K562 (cell line): Measurements from ENCODE around the gene PRELID3B. TPM values are rescaled to one million over a fixed set of nuclear protein-coding genes. Genes with fewer than 3 reads are reported as not detected.
A peak's percentile ranks its signal among the peaks of the same experiment; 100 is the strongest.

Source experiments
- ATAC-seq: fragments of 200-7000 bp; cut with Tn5 transposase; 3 replicates; pipeline ENCODE4 v1.9.1; 2020; ENCODE audit warnings: moderate library complexity
- BruUV-seq: library from RNA; stranded (reverse); fragments of 400-500 nt; replicated peaks from 2 replicates; lab custom pipeline; 2021; lab: Mats Ljungman, UMichigan
- CTCF ChIA-PET: fragments of 300-600 bp; formaldehyde crosslinking; extraction: SDS; loops from one replicate; lab custom pipeline; 2021; ENCODE audit warnings: low intra/inter-chr PET ratio; lab: Yijun Ruan, JAX
- POLR2A ChIA-PET: fragments of 300-600, 350-650 bp; sonication (Branson Sonifier 250); formaldehyde crosslinking; extraction: SDS; loops from one replicate; lab custom pipeline; 2021; ENCODE audit warnings: antibody characterized with exemption, inconsistent platforms; lab: Yijun Ruan, JAX
- DNase-seq, 4 experiments: peaks; one replicate each; pipeline versions ENCODE4 v3.0.0 to v3.0.0-alpha.2; 2011 to 2018; ENCODE audit warnings: low spot score in 3 of 4, mixed read lengths in 3 of 4; ENCODE audit errors: extremely low read depth in 1 of 4
- FAIRE-seq: peaks from 2 replicates; lab custom pipeline; 2011; peaks lifted over from hg19 to GRCh38; lab: Jason Lieb, UNC
- H2AFZ ChIP-seq: 2 replicates; pipeline ENCODE4 v1.6.0; 2011; ENCODE audit warnings: low read depth, low read length, control low read depth, inconsistent platforms
- H3K27ac ChIP-seq: fragments of 200-600 bp; 3 replicates; pipeline ENCODE4 v1.8.0; 2011; ENCODE audit warnings: low read depth, mild to moderate bottlenecking, control low read depth, inconsistent platforms, low read length, moderate library complexity, mixed read lengths; ENCODE audit errors: extremely low read depth
- H3K27me3 ChIP-seq, 2 experiments: fragments of 300-600 bp in 1 of 2; 2 replicates in 1 of 2; 3 replicates in 1 of 2; pipeline versions ENCODE4 v1.6.0 to v1.8.0; 2011; ENCODE audit warnings: inconsistent platforms in 2 of 2, low read length in 2 of 2, mild to moderate bottlenecking in 1 of 2, mixed read lengths in 1 of 2, moderate library complexity in 1 of 2; ENCODE audit not compliant: control insufficient read depth in 2 of 2, insufficient read depth in 2 of 2
- H3K36me3 ChIP-seq: fragments of 300-600 bp; 3 replicates; pipeline ENCODE4 v1.8.0; 2011; ENCODE audit warnings: mild to moderate bottlenecking, low read length, inconsistent platforms; ENCODE audit not compliant: control insufficient read depth, insufficient read depth
- H3K4me1 ChIP-seq, 2 experiments: fragments of 200-600 bp in 1 of 2; replicated peaks in 1 of 2; 2 replicates in 1 of 2; 3 replicates in 1 of 2; pipeline versions ENCODE4 v1.5.1 to v1.8.0; 2011; ENCODE audit warnings: inconsistent platforms in 2 of 2, low read length in 2 of 2, mild to moderate bottlenecking in 1 of 2, mixed read lengths in 1 of 2, moderate library complexity in 1 of 2; ENCODE audit not compliant: control insufficient read depth in 2 of 2, insufficient read depth in 2 of 2
- H3K4me2 ChIP-seq: 2 replicates; pipeline ENCODE4 v1.6.1; 2011; ENCODE audit warnings: low read length, control low read depth, inconsistent platforms, mixed read lengths; ENCODE audit not compliant: insufficient read depth
- H3K4me3 ChIP-seq: fragments of 200-600 bp; sonication (generic), shearing (Covaris generic); 2 replicates; pipeline ENCODE4 v1.5.1; 2016; ENCODE audit warnings: control low read depth, inconsistent platforms
- H3K79me2 ChIP-seq: fragments of 200-600 bp; 3 replicates; pipeline ENCODE4 v1.8.0; 2011; ENCODE audit warnings: low read length, inconsistent platforms; ENCODE audit not compliant: control insufficient read depth, insufficient read depth
- H3K9ac ChIP-seq, 2 experiments: 2 replicates each; pipeline versions ENCODE4 v1.6.0 to v1.6.1; 2011; ENCODE audit warnings: low read depth in 2 of 2, low read length in 2 of 2, control low read depth in 1 of 2, inconsistent platforms in 1 of 2, mild to moderate bottlenecking in 1 of 2, mixed read lengths in 1 of 2; ENCODE audit not compliant: insufficient read depth in 1 of 2
- H3K9me1 ChIP-seq: one replicate; pipeline ENCODE4 v1.6.0; 2011; ENCODE audit warnings: inconsistent platforms, mild to moderate bottlenecking, low read length, moderate library complexity; ENCODE audit not compliant: control insufficient read depth, insufficient read depth
- H3K9me3 ChIP-seq: replicated peaks from 2 replicates; pipeline ENCODE4 v1.5.1; 2011; ENCODE audit warnings: low read depth, low read length, inconsistent platforms; ENCODE audit not compliant: control insufficient read depth, insufficient read depth
- H4K20me1 ChIP-seq: replicated peaks from 2 replicates; pipeline ENCODE4 v1.6.1; 2011; ENCODE audit warnings: low read length, inconsistent platforms, mixed read lengths; ENCODE audit not compliant: control insufficient read depth, insufficient read depth
- DPF2 ChIP-seq: fragments of 450-650 bp; IDR thresholded peaks from 2 replicates; pipeline ENCODE4 v1.6.1; 2016
- NR3C1 ChIP-seq: sonication (generic); formaldehyde crosslinking; IDR thresholded peaks from 2 replicates; pipeline ENCODE4 v1.8.1; 2022; ENCODE audit warnings: missing genetic modification reagents
- RBBP5 ChIP-seq: fragments of 200-600 bp; sonication (generic); IDR thresholded peaks from 2 replicates; pipeline ENCODE4 v1.6.1; 2012; ENCODE audit warnings: borderline replicate concordance, mild to moderate bottlenecking, low read length, control low read depth, inconsistent platforms; ENCODE audit not compliant: insufficient read depth, poor library complexity, severe bottlenecking
- ZNF133 ChIP-seq: fragments of 250-450 bp; sonication (Bioruptor Pico); IDR thresholded peaks from 2 replicates; pipeline ENCODE4 v1.4.0; 2020; ENCODE audit warnings: mild to moderate bottlenecking
- ZNF408 ChIP-seq: fragments of 250-450 bp; sonication (Bioruptor Pico); IDR thresholded peaks from 2 replicates; pipeline ENCODE4 v1.4.0; 2020; ENCODE audit warnings: low read depth, mild to moderate bottlenecking, moderate library complexity
- WGBS: fragments of 100-300 bp; shearing (Covaris generic); methylation state at CpG from one replicate; pipeline ENCODE4 v1.1.6; 2016; ENCODE audit warnings: low coverage, mixed read lengths; ENCODE audit not compliant: insufficient coverage; ENCODE audit errors: missing lambda C conversion rate; 5-methylcytosine and 5-hydroxymethylcytosine counted together
- in situ Hi-C: fragments of 300-500 bp; cut with MboI; formaldehyde crosslinking; loops from 4 replicates; pipeline ENCODE4 v1.15.0; 2018; ENCODE audit warnings: inconsistent platforms, mixed read lengths
- intact Hi-C: fragments of 100-400 bp; cut with micrococcal nuclease; formaldehyde crosslinking; loops from 2 replicates; pipeline ENCODE4 v1.14.2; 2022
- polyA plus RNA-seq, 8 experiments: library from polyadenylated mRNA; depleted of rRNA in 4 of 8; stranded (reverse) in 5 of 8; unstranded in 3 of 8; fragments of >200 nt; fragmentation: Nextera tagmentation in 2 of 8; fragmentation: Illumina TruSeq in 1 of 8; extraction: Ambion mirVana in 2 of 8; extraction: Trizol in 1 of 8; gene quantifications; 2 replicates each; pipeline versions ENCODE4 v1.2.1 to v1.2.3, GENCODE V29; 2011 to 2014; ENCODE audit warnings: inconsistent platforms in 1 of 8, missing spikeins in 1 of 8
- total RNA-seq, 7 experiments: library from RNA; depleted of rRNA in 6 of 7; stranded (reverse); fragments of >200 nt in 6 of 7; fragmentation: Illumina TruSeq in 2 of 7; extraction: Trizol in 2 of 7; gene quantifications; 2 replicates each; pipeline versions ENCODE4 v1.2.1 to v1.2.3, GENCODE V29; 2011 to 2021; ENCODE audit warnings: low replicate concordance in 1 of 7
- TF ChIP-seq, protein P1 (sequence below), 2 experiments: IDR thresholded peaks in 1 of 2; conservative IDR thresholded peaks in 1 of 2; 2 replicates each; pipeline ENCODE4 v1.6.1; 2016; ENCODE audit warnings: low read depth in 2 of 2, mild to moderate bottlenecking in 1 of 2, missing compliant biosample characterization in 1 of 2, missing genetic modification characterization in 1 of 2, moderate library complexity in 1 of 2
- TF ChIP-seq, protein P2 (sequence below): sonication (generic); formaldehyde crosslinking; IDR thresholded peaks from 2 replicates; pipeline ENCODE4 v1.8.1; 2023; ENCODE audit warnings: mild to moderate bottlenecking, missing genetic modification reagents, moderate library complexity
- TF ChIP-seq, protein P3 (sequence below): fragments of 150-350 bp; IDR thresholded peaks from 2 replicates; pipeline ENCODE4 v1.6.1; 2014; ENCODE audit warnings: low read depth, mild to moderate bottlenecking, low read length, borderline replicate concordance
- TF ChIP-seq, protein P4 (sequence below): fragments of 250-450 bp; sonication (Bioruptor Pico); IDR thresholded peaks from 2 replicates; pipeline ENCODE4 v1.5.0; 2020; ENCODE audit warnings: mild to moderate bottlenecking, borderline replicate concordance

Gene PRELID3B
- total and polyA plus RNA-seq, 9 of the 15 experiments (the other 6 are each of a cell fraction or from before 2014, with no cell fraction given): 77.0 to 186 (median 101) TPM

DNA sequence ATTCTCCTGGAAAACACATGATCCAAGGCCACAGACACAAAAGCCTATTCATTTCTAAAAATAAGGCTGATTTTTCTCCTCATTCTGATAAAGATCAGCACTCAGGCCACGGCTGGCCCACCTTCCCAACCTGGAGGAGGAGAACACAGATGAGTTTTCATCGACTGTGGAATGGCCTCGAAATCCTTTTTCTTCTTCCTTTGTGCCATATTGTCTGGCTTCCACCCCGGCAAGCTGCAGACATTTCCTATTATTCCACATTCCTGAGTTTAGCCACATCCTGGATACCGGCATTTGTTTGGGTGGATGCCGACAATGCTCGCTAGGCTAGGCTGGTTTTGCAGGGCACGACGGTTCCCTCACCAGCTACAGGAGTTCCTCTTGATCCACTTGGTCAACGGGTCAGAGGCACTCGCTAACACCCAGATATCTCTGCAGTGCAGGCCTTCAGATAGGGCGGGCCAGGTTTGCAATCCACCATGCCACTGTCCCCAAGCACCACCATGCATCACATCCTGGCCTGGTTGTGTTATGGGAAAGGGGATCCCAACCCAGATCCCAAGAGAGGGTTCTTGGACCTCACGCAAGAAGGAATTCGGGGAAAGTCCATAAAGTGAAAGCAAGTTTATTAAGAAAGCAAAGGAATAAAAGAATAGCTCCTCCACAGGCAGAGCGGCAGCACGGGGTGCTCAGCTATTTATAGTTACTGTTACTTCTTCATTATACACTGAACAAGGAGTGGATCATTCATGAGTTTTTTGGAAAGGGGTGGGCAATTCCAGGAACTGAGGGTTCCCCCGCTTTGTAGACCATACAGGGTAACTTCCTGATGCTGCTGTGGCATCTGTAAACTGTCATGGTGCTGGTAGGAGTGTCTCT is 31.4 kb downstream of the PRELID3B start:
- H3K9me3 ChIP-seq: no peaks in the 10 kb centered on the region
- no peaks in the 10 kb centered on the region for H3K36me3 ChIP-seq
- 7% methylated on average over 17 of the region's 17 CpGs for WGBS
- no peak overlapping the region; the same call in 1 of the 2 replicates for H3K4me3 ChIP-seq
- peak overlapping the region; percentile 83 for H3K27ac ChIP-seq
- peaks cover 76 to 90% of the 10 kb centered on the region in 2 experiments for H3K4me1 ChIP-seq
- in situ Hi-C loops (no loop called here), intact Hi-C loops (no loop called here)
- ChIA-PET CTCF (interaction anchor here (0.6 kb wide), 1 partner anchor 359 kb away, joined by 3 read pairs; no protein-coding TSS in a partner anchor), POLR2A (interaction anchor here (0.6 to 4.4 kb wide), 6 partner anchors 12 to 140 kb away, joined by 3 to 15 read pairs (median 4); partner anchors contain the start of gene ATP5F1E)
- peak overlapping the region; percentile 53 to 66; a peak in 3 of 4 replicates for H3K9ac ChIP-seq
- H3K4me2 ChIP-seq: peak overlapping the region; percentile 70
- peak overlapping the region; percentile 84 for H2AFZ ChIP-seq
- DNase-seq (peak in 2 of 4 experiments; percentile 60 to 82), ATAC-seq (peak; percentile 49), FAIRE-seq (peak; percentile 89)
- H4K20me1 ChIP-seq: no peaks in the 10 kb centered on the region
- H3K9me1 ChIP-seq: peaks cover under 1% of the 10 kb centered on the region
- no peaks in the 10 kb centered on the region for H3K27me3 ChIP-seq
- BruUV-seq: no TSS peak
- H3K79me2 ChIP-seq: peaks cover 11% of the 10 kb centered on the region
- TF ChIP-seq, protein P1, sequence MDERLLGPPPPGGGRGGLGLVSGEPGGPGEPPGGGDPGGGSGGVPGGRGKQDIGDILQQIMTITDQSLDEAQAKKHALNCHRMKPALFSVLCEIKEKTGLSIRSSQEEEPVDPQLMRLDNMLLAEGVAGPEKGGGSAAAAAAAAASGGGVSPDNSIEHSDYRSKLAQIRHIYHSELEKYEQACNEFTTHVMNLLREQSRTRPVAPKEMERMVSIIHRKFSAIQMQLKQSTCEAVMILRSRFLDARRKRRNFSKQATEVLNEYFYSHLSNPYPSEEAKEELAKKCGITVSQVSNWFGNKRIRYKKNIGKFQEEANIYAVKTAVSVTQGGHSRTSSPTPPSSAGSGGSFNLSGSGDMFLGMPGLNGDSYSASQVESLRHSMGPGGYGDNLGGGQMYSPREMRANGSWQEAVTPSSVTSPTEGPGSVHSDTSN (CRISPR knock-in tag; IDR thresholded peaks at IDR 0.05; ENCODE audit: low read depth): no peak
- TF ChIP-seq, protein P1 (tag; conservative IDR thresholded peaks at IDR 0.05; ENCODE audit: low read depth): no peak
- TF ChIP-seq ZNF408 (no peak), DPF2 (0 out of 2 replicates have a peak, but pooled peaks have one; percentile 47), ZNF133 (CRISPR knock-in tag) (no peak), RBBP5 (no peak), NR3C1 (CRISPR knock-in tag) (no peak)
- TF ChIP-seq, protein P2, sequence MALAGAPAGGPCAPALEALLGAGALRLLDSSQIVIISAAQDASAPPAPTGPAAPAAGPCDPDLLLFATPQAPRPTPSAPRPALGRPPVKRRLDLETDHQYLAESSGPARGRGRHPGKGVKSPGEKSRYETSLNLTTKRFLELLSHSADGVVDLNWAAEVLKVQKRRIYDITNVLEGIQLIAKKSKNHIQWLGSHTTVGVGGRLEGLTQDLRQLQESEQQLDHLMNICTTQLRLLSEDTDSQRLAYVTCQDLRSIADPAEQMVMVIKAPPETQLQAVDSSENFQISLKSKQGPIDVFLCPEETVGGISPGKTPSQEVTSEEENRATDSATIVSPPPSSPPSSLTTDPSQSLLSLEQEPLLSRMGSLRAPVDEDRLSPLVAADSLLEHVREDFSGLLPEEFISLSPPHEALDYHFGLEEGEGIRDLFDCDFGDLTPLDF: no peak
- TF ChIP-seq, protein P3, sequence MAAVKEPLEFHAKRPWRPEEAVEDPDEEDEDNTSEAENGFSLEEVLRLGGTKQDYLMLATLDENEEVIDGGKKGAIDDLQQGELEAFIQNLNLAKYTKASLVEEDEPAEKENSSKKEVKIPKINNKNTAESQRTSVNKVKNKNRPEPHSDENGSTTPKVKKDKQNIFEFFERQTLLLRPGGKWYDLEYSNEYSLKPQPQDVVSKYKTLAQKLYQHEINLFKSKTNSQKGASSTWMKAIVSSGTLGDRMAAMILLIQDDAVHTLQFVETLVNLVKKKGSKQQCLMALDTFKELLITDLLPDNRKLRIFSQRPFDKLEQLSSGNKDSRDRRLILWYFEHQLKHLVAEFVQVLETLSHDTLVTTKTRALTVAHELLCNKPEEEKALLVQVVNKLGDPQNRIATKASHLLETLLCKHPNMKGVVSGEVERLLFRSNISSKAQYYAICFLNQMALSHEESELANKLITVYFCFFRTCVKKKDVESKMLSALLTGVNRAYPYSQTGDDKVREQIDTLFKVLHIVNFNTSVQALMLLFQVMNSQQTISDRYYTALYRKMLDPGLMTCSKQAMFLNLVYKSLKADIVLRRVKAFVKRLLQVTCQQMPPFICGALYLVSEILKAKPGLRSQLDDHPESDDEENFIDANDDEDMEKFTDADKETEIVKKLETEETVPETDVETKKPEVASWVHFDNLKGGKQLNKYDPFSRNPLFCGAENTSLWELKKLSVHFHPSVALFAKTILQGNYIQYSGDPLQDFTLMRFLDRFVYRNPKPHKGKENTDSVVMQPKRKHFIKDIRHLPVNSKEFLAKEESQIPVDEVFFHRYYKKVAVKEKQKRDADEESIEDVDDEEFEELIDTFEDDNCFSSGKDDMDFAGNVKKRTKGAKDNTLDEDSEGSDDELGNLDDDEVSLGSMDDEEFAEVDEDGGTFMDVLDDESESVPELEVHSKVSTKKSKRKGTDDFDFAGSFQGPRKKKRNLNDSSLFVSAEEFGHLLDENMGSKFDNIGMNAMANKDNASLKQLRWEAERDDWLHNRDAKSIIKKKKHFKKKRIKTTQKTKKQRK: no peak
- TF ChIP-seq, protein P4, sequence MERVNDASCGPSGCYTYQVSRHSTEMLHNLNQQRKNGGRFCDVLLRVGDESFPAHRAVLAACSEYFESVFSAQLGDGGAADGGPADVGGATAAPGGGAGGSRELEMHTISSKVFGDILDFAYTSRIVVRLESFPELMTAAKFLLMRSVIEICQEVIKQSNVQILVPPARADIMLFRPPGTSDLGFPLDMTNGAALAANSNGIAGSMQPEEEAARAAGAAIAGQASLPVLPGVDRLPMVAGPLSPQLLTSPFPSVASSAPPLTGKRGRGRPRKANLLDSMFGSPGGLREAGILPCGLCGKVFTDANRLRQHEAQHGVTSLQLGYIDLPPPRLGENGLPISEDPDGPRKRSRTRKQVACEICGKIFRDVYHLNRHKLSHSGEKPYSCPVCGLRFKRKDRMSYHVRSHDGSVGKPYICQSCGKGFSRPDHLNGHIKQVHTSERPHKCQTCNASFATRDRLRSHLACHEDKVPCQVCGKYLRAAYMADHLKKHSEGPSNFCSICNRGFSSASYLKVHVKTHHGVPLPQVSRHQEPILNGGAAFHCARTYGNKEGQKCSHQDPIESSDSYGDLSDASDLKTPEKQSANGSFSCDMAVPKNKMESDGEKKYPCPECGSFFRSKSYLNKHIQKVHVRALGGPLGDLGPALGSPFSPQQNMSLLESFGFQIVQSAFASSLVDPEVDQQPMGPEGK: no peak
